Activated T-cell treated with anti-CD3 and anti-CD28 coated beads, Interleukin-2, amount 50 U/mL, for 1 hour (primary cell): ENCODE measurements around the gene IL17REL.
"Not testable (repeated sequence)": the region's sequence is repeated elsewhere in the genome, so short reads cannot be mapped to it uniquely, and the experiment has no call there.

Experiments
- DNase-seq: peaks from one replicate; pipeline ENCODE4 v3.0.0-alpha.2; 2020

IL17REL gene

DNA sequence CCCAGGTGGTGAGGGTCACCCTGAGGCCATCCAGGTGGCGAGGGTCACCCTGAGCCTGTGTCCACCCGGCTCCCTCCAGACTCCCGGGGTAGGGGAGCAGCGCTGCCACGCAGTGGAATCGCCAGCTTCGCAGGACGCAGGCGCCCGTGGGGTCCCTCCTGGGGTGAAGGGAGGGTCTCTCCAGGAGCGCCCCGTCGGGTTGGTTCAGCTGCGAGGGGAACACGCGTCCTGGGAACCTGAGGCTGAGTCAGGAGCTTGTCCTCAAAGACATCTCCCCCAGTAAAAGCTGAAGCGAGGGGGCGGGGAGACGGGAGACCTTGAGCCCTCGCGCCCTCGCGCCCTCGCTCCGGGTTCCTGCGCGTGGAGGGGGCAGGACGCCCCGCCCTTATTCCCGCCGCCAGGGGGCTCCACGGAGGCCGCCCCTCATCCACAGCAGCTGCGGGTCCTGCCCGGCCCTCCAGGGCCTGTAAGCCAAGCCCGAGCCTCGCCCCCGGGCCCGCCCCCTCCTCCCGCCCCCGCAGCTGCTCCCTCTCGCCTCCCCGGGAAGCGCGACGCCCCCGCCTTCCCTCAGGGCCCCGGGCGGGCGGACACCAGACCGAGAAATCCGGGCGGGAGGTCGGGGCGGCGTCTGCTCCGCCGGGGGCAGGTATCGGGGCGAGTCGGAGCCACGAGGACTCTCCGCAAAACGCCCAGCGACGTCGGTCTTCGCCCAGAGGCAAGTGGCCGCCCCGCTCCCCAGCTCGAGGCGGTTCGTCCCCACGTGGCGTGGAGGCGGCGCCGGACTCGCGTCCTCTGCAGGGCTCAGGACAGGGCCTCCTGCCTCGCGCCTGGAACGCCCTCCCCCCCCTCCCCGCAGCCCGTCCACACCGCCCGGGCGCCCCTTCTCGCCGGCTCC lies 29.2 kb downstream of the IL17REL start:
- DNase-seq: peak; percentile 68

GRCh38 chr22:49981799-49982198 lies 30.8 kb downstream of the IL17REL start:
- DNase-seq: not testable (repeated sequence)

GRCh38 chr22:49979587-49980264 lies 32.8 kb downstream of the IL17REL start:
- DNase-seq: no peak

DNA sequence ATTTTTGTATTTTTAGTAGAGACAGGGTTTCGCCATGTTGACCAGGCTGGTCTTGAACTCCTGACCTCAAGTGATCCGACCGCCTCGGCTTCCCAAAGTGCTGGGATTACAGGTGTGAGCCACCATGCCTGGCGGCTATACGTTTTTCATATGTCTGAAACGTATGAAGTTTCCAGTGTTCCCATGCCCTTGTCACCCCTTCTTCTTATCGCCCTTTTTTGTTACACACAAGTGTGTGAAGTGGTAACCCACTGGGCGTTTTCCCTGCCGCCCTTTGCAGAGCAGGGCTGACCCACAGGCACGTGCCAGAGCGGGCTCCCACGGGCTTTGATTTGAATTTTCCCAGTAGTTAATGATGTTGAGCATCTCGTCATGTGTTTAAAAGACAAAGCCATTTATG lies 35.0 kb downstream of the IL17REL start:
- DNase-seq: no peak

DNA sequence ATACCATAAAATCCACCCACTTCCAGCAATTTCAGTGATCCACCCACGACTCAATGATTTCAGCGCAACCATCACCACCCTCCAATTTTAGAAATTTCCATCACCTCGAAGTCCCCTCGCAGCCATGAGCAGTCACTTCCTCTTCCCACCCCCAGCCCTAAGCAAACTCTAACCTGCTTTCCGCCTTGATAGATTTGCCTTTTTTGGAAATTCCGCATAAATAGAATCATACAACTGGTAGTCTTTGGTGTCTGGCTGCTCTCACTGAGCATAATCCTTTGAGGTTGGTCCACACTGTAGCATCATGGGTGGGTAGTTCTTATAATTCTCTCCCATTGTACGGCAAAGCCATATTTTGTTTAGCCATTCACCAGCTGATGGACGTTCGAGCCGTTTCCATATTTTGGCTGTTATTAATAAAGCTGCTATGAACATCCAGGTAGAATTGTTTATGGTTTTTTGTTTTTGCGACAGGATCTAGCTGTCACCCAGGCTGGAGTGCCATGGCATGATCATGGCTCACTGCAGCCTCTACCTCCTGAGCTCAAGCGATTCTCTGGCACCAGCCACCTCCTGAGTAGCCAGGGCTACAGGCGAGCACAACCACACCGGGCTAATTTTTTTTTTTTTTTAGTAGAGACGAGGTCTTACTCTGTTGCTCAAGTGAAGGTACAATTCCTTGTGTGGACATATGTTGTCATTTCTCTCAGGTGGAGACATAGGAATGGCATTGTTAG lies 36.0 kb downstream of the IL17REL start:
- DNase-seq: peak; percentile 40

DNA sequence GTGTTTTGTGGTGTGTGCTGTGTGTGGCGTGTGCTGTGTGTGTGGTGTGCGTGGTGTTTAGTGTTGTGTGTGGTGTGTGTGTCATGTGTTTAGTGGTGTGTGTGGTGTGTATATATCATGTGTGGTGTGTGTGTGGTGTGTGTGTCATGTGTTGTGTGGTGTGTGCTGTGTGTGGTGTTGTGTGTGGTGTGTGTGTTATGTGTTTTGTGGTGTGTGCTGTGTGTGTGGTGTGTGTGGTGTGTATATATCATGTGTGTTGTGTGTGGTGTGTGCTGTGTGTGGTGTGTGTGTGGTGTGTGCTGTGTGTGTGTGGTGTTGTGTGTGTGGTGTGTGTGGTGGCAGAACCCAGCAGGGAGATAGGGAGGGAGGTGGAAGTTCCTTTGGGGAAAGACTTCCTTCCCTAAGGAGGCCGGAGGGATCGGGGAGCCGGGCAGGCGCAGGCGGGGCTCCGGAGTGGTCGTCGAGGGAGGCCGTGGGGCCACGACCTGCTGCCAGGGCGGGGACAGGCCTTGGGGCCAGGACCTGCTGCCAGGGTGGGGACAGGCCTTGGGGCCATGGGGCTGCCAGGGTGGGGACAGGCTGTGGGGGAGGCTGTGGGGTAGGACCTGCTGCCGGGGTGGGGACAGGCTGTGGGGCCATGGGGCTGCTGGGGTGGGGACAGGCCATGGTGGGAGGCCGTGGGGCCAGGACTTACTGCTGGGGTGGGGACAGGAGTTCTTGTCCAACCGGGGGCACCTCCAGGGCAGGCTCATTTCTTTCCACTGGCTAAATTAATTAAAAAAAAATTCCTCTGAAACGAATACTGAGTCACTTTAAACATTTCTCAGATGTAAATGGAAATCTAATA lies 36.8 kb downstream of the IL17REL start:
- peak; percentile 50 for DNase-seq

- no peak for DNase-seq
These were observed 39.3 kb downstream of the IL17REL start for GRCh38 chr22:49973018-49973961.

DNA sequence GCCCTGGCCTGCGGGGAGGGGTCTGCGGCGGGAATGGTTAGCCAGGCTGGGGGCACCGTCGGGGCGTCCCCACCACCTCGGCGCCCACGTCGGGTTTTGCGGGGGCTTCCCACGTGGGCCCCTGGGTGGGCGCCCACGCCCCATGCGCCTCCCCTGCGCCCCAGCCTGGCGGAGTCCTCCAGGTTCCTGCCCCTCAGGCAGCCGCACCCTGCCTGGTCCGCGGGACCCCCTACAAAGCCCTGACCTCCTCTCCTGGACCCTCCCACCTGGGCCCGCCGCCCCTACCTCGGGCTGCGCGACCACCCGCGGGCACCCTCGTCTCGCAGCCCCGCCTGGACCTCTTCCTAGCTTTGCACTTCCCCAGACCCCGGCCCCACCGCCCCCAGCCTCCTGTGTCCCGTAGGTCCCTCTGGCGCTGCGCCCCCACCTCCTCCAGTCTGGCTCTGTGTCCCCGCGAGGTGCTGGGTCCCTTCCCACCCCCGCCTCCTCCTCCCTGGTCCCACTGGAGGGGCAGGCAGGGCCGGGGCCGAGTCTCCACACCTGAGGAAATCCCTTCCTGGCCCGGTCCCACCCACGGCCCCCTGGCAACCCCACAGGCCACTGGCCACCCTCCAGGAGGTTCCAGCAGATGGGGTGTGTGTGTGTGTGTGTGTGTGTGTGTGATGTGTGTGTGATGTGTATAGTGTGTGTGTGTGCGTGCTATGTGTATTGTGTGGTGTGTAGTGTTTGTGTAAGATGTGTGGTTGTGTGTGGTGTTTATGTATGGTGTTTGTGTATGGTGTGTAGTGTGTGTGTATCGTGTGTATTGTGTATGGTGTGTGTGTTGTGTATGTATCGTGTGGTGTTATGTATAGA lies 40.2 kb downstream of the IL17REL start:
- peak; percentile 24 for DNase-seq

DNA sequence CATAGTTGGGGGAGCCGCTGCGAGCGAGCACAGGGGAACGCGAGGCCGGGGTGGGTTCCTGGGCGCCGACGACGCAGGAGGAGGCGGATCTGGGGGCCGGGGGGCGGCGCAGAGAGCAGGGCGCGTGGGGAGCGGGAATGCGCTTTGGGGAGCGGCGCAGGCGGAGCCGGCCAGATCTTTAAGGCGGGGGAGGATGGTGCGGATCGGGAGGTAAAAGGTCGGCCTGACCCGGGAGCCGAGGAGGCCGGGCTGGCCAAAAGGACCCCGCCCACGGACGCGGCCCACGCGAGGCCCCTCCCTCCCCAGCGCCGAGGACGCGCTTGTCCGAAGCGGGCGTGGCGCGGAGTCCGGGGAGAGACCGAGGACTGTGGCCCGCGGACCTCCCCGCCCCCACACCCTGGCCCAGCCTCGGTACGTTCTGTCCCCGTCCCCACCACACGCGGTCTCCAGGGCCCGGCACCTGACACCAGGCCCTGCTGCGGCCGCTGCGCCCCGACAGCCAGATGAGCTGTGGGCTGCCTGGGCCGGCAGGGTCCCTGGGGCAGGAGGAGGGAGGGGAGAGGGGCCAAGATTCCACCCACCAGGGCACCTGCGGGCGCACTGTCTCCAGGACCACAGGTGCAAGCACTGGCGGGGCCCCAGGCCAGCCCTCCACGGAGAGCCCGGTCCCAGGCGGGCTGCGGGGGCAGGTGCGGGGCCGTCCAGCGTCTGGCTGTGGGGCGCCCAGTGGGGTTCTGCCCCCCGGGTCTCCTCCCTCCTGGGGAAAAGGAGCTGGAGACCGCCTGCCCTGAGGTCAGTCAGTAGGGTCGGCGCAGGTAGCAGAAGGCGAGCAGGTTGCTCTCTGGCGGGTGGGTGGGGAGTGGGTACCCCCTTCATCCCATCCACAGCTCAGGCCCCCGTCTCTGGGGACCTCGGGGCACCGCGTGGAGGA lies 41.1 kb downstream of the IL17REL start:
- peak; percentile 51 for DNase-seq

DNA sequence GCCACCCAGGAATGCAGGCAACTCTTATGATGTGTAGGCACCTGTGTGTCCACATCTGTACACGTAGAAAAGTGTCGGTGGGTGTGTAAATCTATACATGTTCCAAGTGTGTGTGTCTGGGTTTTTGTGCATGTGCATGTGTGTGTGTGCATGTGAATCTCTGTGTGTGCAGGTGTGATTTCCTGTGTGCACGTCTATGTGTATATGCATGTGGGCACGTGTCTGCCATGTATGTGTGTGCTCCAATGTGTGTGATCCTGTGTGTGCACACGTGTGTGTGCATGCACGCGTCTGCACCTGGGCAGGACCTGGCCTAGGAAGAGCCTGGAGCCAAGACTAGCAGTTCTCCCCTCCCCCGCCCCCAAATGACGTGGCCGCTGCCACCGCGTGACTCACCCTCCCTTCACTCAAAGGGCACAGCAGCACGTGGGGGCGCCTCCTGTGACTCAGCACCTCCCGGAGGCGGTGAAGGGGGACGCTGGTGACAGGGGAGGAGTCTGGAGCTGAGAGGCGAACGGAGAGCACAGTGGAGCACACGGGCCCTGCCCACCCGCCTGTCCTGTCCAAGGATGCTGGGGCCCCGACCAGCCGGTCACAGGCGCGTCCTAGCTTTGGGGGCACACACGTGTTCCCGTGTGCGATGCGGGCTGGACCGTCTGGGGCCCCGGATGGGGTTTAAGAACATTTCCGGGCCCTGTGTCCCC lies 41.9 kb downstream of the IL17REL start:
- peak; percentile 90 for DNase-seq

GRCh38 chr22:49969751-49970527 lies 42.6 kb downstream of the IL17REL start:
- DNase-seq: peak; percentile 22

DNA sequence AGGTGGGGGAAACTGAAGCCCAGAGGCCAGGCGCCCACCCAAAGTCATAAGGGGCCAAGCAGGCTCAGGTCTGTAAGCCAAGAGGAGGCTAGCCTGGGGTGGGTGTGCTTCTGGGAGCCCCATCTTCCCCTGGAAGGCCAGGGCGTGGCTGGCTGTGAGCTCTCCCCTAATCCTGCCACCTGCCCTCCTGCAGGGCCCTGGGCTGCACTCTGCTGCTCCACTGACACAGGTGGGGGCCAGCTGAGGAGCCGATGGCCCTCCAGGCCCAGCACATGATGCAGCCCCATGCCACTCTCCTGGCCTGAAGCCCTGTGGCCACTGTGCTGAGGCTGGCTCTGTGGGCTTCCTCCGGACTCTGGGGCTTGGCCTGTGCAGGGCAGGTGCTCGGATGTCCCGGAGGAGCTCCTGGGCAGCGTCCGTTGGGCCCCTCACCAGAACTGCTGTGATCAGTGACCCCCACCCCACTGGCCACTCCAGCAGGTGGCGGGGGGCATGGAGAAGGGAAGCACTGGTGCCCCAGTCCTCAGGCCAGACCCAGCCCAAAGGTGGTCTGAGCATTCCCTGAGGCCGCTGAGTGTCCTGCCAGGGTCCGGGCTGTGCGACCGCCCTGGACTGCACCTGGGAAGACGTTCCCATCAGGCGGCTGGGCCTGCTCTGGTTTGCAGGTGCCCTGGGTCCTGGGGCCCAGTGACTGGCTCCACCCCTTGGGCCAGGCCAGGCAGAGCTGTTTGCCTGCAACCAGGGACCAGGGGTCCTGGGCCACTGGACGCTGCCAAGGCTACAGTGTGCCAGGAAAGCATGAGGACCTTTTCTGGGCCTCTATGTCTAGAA lies 43.5 kb downstream of the IL17REL start:
- DNase-seq: peak; percentile 31

DNA sequence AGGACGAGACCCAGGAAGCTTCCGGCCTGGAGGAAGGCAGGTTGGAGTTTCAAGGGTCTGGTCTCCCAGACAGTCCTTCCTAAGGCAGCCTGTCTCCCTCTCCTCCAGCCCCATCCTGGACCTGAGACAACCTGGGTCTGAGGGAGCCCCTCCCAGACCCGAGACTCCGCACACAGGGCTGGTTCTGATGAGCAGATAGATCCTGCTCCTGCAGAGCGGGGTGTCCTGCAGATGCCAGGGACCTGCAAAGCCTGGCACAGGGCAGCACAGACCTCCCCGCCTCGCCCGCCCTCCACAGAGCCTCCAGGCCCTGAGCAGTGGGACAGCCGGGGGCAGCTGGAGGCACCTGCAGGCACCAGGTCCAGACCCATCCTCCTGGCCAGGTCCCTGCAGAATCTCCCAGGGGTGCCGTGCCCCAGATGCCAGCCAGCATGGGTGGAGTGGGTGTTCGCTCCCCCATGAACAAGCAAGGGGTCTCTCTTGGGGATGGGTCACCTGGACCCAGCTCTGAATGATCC lies 44.2 kb downstream of the IL17REL start:
- peak; percentile 36 for DNase-seq

DNA sequence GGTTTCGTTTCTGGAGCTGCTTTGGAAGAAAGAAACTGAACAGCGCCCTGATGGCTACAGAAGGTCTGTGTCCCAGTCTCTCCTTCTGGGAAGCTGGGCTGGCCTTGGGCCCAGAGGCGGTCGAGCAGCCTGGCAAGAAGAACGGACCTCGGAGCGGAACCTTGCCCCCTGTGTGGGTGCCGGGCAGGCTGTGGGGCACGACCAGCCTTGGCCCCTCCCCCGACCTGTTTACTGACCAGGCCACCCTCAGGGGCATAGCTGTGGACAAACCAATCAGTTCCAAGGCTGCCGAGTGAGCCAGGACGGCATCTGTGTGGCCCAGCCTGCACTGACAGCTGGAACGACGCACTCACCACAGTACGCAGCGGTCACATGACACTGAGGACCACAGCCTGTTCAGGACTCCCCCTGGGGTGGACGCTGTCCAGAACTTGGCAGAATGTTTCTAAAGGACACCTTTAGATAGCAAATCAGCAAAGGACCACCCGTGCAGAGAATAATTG lies 44.8 kb downstream of the IL17REL start:
- DNase-seq: no peak

- peak; percentile 52 for DNase-seq
These were observed 45.5 kb downstream of the IL17REL start for GRCh38 chr22:49966774-49967705.
